IMR-90 (cell line): ENCODE measurements around the gene F3. TPM values are rescaled to one million over a fixed set of nuclear protein-coding genes. Genes with fewer than 3 reads are reported as not detected.

ENCODE experiments used
- ATAC-seq: fragments of 200-7000 bp; cut with Tn5 transposase; 2 replicates; pipeline ENCODE4 v1.9.1; 2020; ENCODE audit warnings: low read depth, mild to moderate bottlenecking, moderate library complexity
- BruUV-seq: library from RNA; stranded (reverse); fragments of 400-500 nt; replicated peaks from 2 replicates; lab custom pipeline; 2021; lab: Mats Ljungman, UMichigan
- CTCF ChIA-PET: fragments of 300-600 bp; formaldehyde crosslinking; extraction: SDS; loops from one replicate; lab custom pipeline; 2021; ENCODE audit warnings: antibody characterized with exemption; lab: Yijun Ruan, JAX
- POLR2A ChIA-PET: fragments of 300-600 bp; sonication (Branson Sonifier 250); formaldehyde crosslinking; loops from one replicate; lab custom pipeline; 2022; ENCODE audit warnings: antibody characterized with exemption; ENCODE audit not compliant: unreplicated experiment; lab: Charles Lee
- DNase-seq: peaks from one replicate; pipeline ENCODE4 v3.0.0; 2013
- H2AFZ ChIP-seq: replicated peaks from 2 replicates; pipeline ENCODE3; 2013; ENCODE audit warnings: low read length, mild to moderate bottlenecking; ENCODE audit not compliant: poor library complexity
- H2AK5ac ChIP-seq: 2 replicates; pipeline ENCODE4 v1.6.1; 2013; ENCODE audit warnings: low read depth, low read length, inconsistent platforms
- H2AK9ac ChIP-seq: replicated peaks from 2 replicates; pipeline ENCODE3; 2013; ENCODE audit warnings: mild to moderate bottlenecking, low read depth, low read length, moderate library complexity; ENCODE audit not compliant: poor library complexity
- H2BK120ac ChIP-seq: 2 replicates; pipeline ENCODE4 v1.6.1; 2013; ENCODE audit warnings: low read depth, low read length, inconsistent platforms
- H2BK15ac ChIP-seq: 3 replicates; pipeline ENCODE4 v1.6.1; 2013; ENCODE audit warnings: low read depth, low read length, inconsistent platforms
- H2BK20ac ChIP-seq: 2 replicates; pipeline ENCODE4 v1.6.1; 2013; ENCODE audit warnings: low read depth, mild to moderate bottlenecking, inconsistent platforms, low read length, moderate library complexity
- H2BK5ac ChIP-seq: 2 replicates; pipeline ENCODE4 v1.6.1; 2013; ENCODE audit warnings: mild to moderate bottlenecking, low read depth, low read length, inconsistent platforms; ENCODE audit not compliant: poor library complexity, severe bottlenecking
- H3K14ac ChIP-seq: replicated peaks from 2 replicates; pipeline ENCODE4 v1.6.1; 2013; ENCODE audit warnings: low read depth, low read length, inconsistent platforms
- H3K18ac ChIP-seq: 2 replicates; pipeline ENCODE4 v1.6.1; 2013; ENCODE audit warnings: low read depth, low read length, control low read depth
- H3K23ac ChIP-seq: 2 replicates; pipeline ENCODE4 v1.6.1; 2013; ENCODE audit warnings: low read depth, low read length, inconsistent platforms
- H3K27ac ChIP-seq: 2 replicates; pipeline ENCODE4 v1.5.1; 2013; ENCODE audit warnings: mild to moderate bottlenecking, control low read depth, low read length; ENCODE audit not compliant: insufficient read depth
- H3K27me3 ChIP-seq: 2 replicates; pipeline ENCODE4 v1.6.1; 2013; ENCODE audit warnings: low read length; ENCODE audit not compliant: control insufficient read depth, insufficient read depth
- H3K36me3 ChIP-seq: 2 replicates; pipeline ENCODE4 v1.6.1; 2013; ENCODE audit warnings: low read length, mixed read lengths; ENCODE audit not compliant: control insufficient read depth, insufficient read depth
- H3K4ac ChIP-seq: 2 replicates; pipeline ENCODE4 v1.6.1; 2013; ENCODE audit warnings: low read depth, low read length, inconsistent platforms
- H3K4me1 ChIP-seq: 2 replicates; pipeline ENCODE4 v1.6.1; 2013; ENCODE audit warnings: low read length, mixed read lengths; ENCODE audit not compliant: control insufficient read depth, insufficient read depth
- H3K4me2 ChIP-seq: 2 replicates; pipeline ENCODE4 v1.6.1; 2013; ENCODE audit warnings: low read depth, mild to moderate bottlenecking, control low read depth, low read length, moderate library complexity
- H3K4me3 ChIP-seq: 2 replicates; pipeline ENCODE4 v1.5.1; 2013; ENCODE audit warnings: low read depth, mild to moderate bottlenecking, control low read depth, low read length, moderate library complexity; ENCODE audit not compliant: insufficient read depth
- H3K56ac ChIP-seq: 2 replicates; pipeline ENCODE4 v1.6.1; 2013; ENCODE audit warnings: low read length, inconsistent platforms; ENCODE audit not compliant: insufficient read depth; ENCODE audit errors: extremely low read depth
- H3K79me1 ChIP-seq, 2 experiments: 2 replicates each; pipeline ENCODE4 v1.6.1; 2013; ENCODE audit warnings: low read length in 2 of 2, inconsistent platforms in 1 of 2, low read depth in 1 of 2
- H3K9ac ChIP-seq: 2 replicates; pipeline ENCODE4 v1.6.1; 2013; ENCODE audit warnings: low read depth, low read length, control low read depth
- H3K9me1 ChIP-seq: 2 replicates; pipeline ENCODE4 v1.6.1; 2013; ENCODE audit warnings: low read length, inconsistent platforms; ENCODE audit not compliant: insufficient read depth
- H3K9me3 ChIP-seq: 2 replicates; pipeline ENCODE4 v1.6.1; 2013; ENCODE audit warnings: low read length; ENCODE audit not compliant: control insufficient read depth, insufficient read depth
- H4K20me1 ChIP-seq: 2 replicates; pipeline ENCODE4 v1.6.1; 2013; ENCODE audit warnings: low read length, inconsistent platforms; ENCODE audit not compliant: insufficient read depth
- H4K5ac ChIP-seq: 2 replicates; pipeline ENCODE4 v1.6.1; 2013; ENCODE audit warnings: mild to moderate bottlenecking, low read depth, low read length, control low read depth
- H4K8ac ChIP-seq, 2 experiments: 2 replicates each; pipeline ENCODE4 v1.6.1; 2013; ENCODE audit warnings: low read depth in 2 of 2, low read length in 2 of 2, control low read depth in 1 of 2, inconsistent platforms in 1 of 2
- H4K91ac ChIP-seq: 2 replicates; pipeline ENCODE4 v1.6.1; 2013; ENCODE audit warnings: low read depth, low read length, inconsistent platforms; ENCODE audit not compliant: insufficient read depth
- CHD1 ChIP-seq: IDR thresholded peaks from 2 replicates; pipeline ENCODE4 v1.6.1; 2012; ENCODE audit warnings: low read depth, low read length, improper control_type of control experiment
- MAZ ChIP-seq: IDR thresholded peaks from 2 replicates; pipeline ENCODE4 v1.6.1; 2012; ENCODE audit warnings: low read depth, mild to moderate bottlenecking, low read length, improper control_type of control experiment, moderate library complexity, borderline replicate concordance
- MXI1 ChIP-seq: IDR thresholded peaks from 2 replicates; pipeline ENCODE4 v1.6.1; 2012; ENCODE audit warnings: low read depth, mild to moderate bottlenecking, low read length, moderate library complexity, borderline replicate concordance
- NFE2L2 ChIP-seq: fragments of 150-350 bp; IDR thresholded peaks from 2 replicates; pipeline ENCODE4 v1.6.1; 2016; ENCODE audit warnings: low read depth, mild to moderate bottlenecking, low read length
- RCOR1 ChIP-seq: IDR thresholded peaks from 2 replicates; pipeline ENCODE4 v1.6.1; 2012; ENCODE audit warnings: mild to moderate bottlenecking, low read length, improper control_type of control experiment; ENCODE audit not compliant: insufficient replicate concordance
- SMC3 ChIP-seq: fragments of 150-350 bp; IDR thresholded peaks from 2 replicates; pipeline ENCODE4 v1.6.1; 2016; ENCODE audit warnings: low read depth, mild to moderate bottlenecking, antibody characterized with exemption, low read length, moderate library complexity
- WGBS, 2 experiments: methylation state at CpG; one replicate each; pipeline versions ENCODE4 v1.1.5 to v1.1.7; 2013; ENCODE audit warnings: missing lambda C conversion rate in 2 of 2; ENCODE audit not compliant: insufficient read length in 1 of 2; ENCODE audit errors: extremely low coverage in 2 of 2; 5-methylcytosine and 5-hydroxymethylcytosine counted together
- dilution Hi-C: fragments of 300-500 bp; cut with HindIII; formaldehyde crosslinking; loops from one replicate; pipeline ENCODE4 v1.14.3; 2018; ENCODE audit warnings: low sequenced_read_pairs; ENCODE audit not compliant: unreplicated experiment
- in situ Hi-C: fragments of 300-500 bp; cut with MboI; formaldehyde crosslinking; loops from 3 replicates; pipeline ENCODE4 v1.14.3; 2019; ENCODE audit warnings: low sequenced_read_pairs, inconsistent platforms, mixed read lengths
- intact Hi-C: fragments of 100-400 bp; cut with micrococcal nuclease; formaldehyde crosslinking; loops from 2 replicates; pipeline ENCODE4 v1.10.0; 2022
- polyA plus RNA-seq, 3 experiments: library from polyadenylated mRNA; depleted of rRNA; stranded (reverse); fragments of >200 nt; gene quantifications; 2 replicates each; pipeline ENCODE4 v1.2.3, GENCODE V29; 2012; ENCODE audit warnings: low replicate concordance in 1 of 3
- total RNA-seq: library from RNA; depleted of rRNA; stranded (reverse); fragments of >200 nt; gene quantifications from 2 replicates; pipeline ENCODE4 v1.2.3, GENCODE V29; 2012
- TF ChIP-seq, protein P1 (sequence below): fragments of 150-350 bp; IDR thresholded peaks from 2 replicates; pipeline ENCODE4 v1.6.1; 2016; ENCODE audit warnings: low read depth, mild to moderate bottlenecking, low read length, moderate library complexity, borderline replicate concordance

The F3 gene
- total and polyA plus RNA-seq, 2 of the 4 experiments (the other 2 are of a cell fraction): 75.6 to 126 TPM

DNA sequence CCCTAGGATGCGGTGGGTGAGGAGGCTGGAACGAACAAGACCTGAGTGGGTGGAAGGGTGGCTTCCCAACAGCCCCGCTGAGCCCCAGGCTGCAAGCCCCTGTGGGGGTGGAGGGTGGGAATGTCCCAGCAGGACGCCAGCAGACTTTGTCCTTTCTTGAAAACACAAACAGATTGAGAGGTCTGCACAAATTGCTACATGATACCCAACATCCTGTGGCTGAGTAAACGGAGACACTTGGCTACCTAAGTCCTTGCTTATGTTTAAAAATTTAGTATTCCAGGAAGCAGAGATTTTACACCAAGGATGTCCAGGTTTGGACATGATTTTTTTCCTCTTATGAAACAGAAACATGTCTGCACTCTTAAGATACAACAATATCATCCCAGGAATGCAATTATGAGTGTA is 11.8 kb upstream of the F3 start:
- H3K9ac ChIP-seq: no peak overlapping the region
- DNase-seq: peak; percentile 65
- H4K91ac ChIP-seq: peak overlapping the region; percentile 57; the same call in 1 of the 2 replicates
- no peak overlapping the region for H3K4me3 ChIP-seq
- TF ChIP-seq MAZ (no peak), SMC3 (no peak), CHD1 (no peak), MXI1 (no peak), NFE2L2 (no peak), RCOR1 (no peak)
- TF ChIP-seq, protein P1, sequence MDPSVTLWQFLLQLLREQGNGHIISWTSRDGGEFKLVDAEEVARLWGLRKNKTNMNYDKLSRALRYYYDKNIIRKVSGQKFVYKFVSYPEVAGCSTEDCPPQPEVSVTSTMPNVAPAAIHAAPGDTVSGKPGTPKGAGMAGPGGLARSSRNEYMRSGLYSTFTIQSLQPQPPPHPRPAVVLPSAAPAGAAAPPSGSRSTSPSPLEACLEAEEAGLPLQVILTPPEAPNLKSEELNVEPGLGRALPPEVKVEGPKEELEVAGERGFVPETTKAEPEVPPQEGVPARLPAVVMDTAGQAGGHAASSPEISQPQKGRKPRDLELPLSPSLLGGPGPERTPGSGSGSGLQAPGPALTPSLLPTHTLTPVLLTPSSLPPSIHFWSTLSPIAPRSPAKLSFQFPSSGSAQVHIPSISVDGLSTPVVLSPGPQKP: no peak
- peaks cover 0 to 2% of the 10 kb centered on the region in 2 experiments; a peak in 1 of 4 replicates for H3K79me1 ChIP-seq
- no peak overlapping the region; the same call in 1 of the 2 replicates for H3K23ac ChIP-seq
- H3K56ac ChIP-seq: no peak overlapping the region
- peak overlapping the region; percentile 83; the same call in 2 of the 3 replicates for H2BK15ac ChIP-seq
- H2BK120ac ChIP-seq: peak overlapping the region; percentile 79
- peak overlapping the region; percentile 87 for H2AFZ ChIP-seq
- H3K27ac ChIP-seq: peak overlapping the region; percentile 28
- peak overlapping the region; percentile 72; the same call in 1 of the 2 replicates for H2BK20ac ChIP-seq
- WGBS, 2 experiments: no CpG with 5 or more reads among the region's 5 CpGs
- H3K4me1 ChIP-seq: peaks cover 30% of the 10 kb centered on the region
- peak overlapping the region; percentile 35 for H3K14ac ChIP-seq
- H4K20me1 ChIP-seq: no peaks in the 10 kb centered on the region
- H3K9me3 ChIP-seq: no peaks in the 10 kb centered on the region
- ChIA-PET POLR2A (no interaction called here), CTCF (no interaction called here)
- peak overlapping the region; percentile 81 for H2AK9ac ChIP-seq
- H3K9me1 ChIP-seq: peaks cover 23% of the 10 kb centered on the region
- peak overlapping the region; percentile 56 for H3K4ac ChIP-seq
- peak overlapping the region; percentile 1 to 71; a peak in 2 of 4 replicates for H4K8ac ChIP-seq
- H3K4me2 ChIP-seq: peak overlapping the region; percentile 10
- ATAC-seq: peak; percentile 43
- peak overlapping the region; percentile 55 for H3K18ac ChIP-seq
- no peak overlapping the region for H2AK5ac ChIP-seq
- peak overlapping the region; percentile 64 for H2BK5ac ChIP-seq
- peak overlapping the region; percentile 84 for H4K5ac ChIP-seq
- intact Hi-C loops (no loop called here), in situ Hi-C loops (no loop called here), dilution Hi-C loops (no loop called here)
- H3K27me3 ChIP-seq: no peaks in the 10 kb centered on the region
- no peaks in the 10 kb centered on the region for H3K36me3 ChIP-seq
- no TSS peak for BruUV-seq
